ENCODE data around the gene SLC25A46. TPM values are rescaled to one million over a fixed set of nuclear protein-coding genes. Genes with fewer than 3 reads are reported as not detected.

The SLC25A46 gene
- total and polyA plus RNA-seq, 2 of the 8 experiments (the other 6 are each of a cell fraction or from before 2014, with no cell fraction given) = 10.6 to 21.7 TPM

GRCh38 chr5:110752953-110753352 is 14.1 kb downstream of the SLC25A46 start:
- no peaks in the 10 kb centered on the region for H3K4me1 ChIP-seq (replicated peaks in 1 of 4; ENCODE audit: control insufficient read depth in 3 of 4, insufficient read depth in 4 of 4, low read length in 3 of 4)
- no peak overlapping the region for H3K23ac ChIP-seq (ENCODE audit: insufficient read length)
- H2BK120ac ChIP-seq (replicated peaks; ENCODE audit: low read depth, low read length) = no peak overlapping the region
- H3K14ac ChIP-seq (ENCODE audit: insufficient read length) = no peak overlapping the region
- no peak overlapping the region for H2BK12ac ChIP-seq (ENCODE audit: low read depth, low read length)
- no peak for DNase-seq (ENCODE audit: low read depth in 1 of 2, low spot score in 2 of 2)
- no peak for FAIRE-seq
- ChIA-PET CTCF (ENCODE audit: partially characterized antibody) (no interaction called here), POLR2A (ENCODE audit: partially characterized antibody) (no interaction called here)
- no peak overlapping the region for H3K4me3 ChIP-seq (ENCODE audit: extremely low read depth in 1 of 4, insufficient read depth in 2 of 4, low read depth in 3 of 4, low read length in 4 of 4)
- H4K91ac ChIP-seq (replicated peaks; ENCODE audit: insufficient read length, low read length) = no peak overlapping the region
- no peaks in the 10 kb centered on the region for H3K23me2 ChIP-seq (ENCODE audit: low read depth, low read length)
- 92% methylated on average over 1 of the region's 1 CpG; no CpG with 5 or more reads in 1 of the 2 experiments for WGBS, 2 experiments (ENCODE audit: extremely low coverage in 1 of 2, insufficient coverage in 1 of 2, insufficient read length in 1 of 2, insufficient replicate concordance in 2 of 2, low coverage in 1 of 2, low lambda C conversion rate in 2 of 2, missing lambda C conversion rate in 1 of 2)
- H4K5ac ChIP-seq (ENCODE audit: insufficient read length, low read depth, low read length) = no peak overlapping the region
- H2BK15ac ChIP-seq (ENCODE audit: low read length) = no peak overlapping the region
- H3K56ac ChIP-seq (replicated peaks; ENCODE audit: insufficient read length, low read depth, low read length) = no peak overlapping the region
- H3K36me3 ChIP-seq (ENCODE audit: control insufficient read depth in 2 of 4, insufficient read depth in 4 of 4, low read length in 3 of 4) = peaks cover 0 to 10% (median 0%) of the 10 kb centered on the region in 4 experiments; a peak in 2 of 8 replicates
- H3K79me2 ChIP-seq (ENCODE audit: control insufficient read depth in 1 of 2, insufficient read depth in 2 of 2, low read length in 2 of 2) = no peaks in the 10 kb centered on the region
- no peak overlapping the region for H2BK20ac ChIP-seq (ENCODE audit: low read length)
- H4K20me1 ChIP-seq (replicated peaks in 1 of 2; ENCODE audit: control insufficient read depth in 1 of 2, insufficient read depth in 2 of 2, low read length in 2 of 2) = no peaks in the 10 kb centered on the region
- H4K8ac ChIP-seq (ENCODE audit: extremely low read depth, insufficient read depth, low read length) = no peak overlapping the region
- H2AK5ac ChIP-seq (ENCODE audit: low read depth, low read length) = no peak overlapping the region
- H3K18ac ChIP-seq (ENCODE audit: extremely low read depth, low read length) = no peak overlapping the region
- no peaks in the 10 kb centered on the region for H3K79me1 ChIP-seq (ENCODE audit: low read depth, low read length)
- no peak overlapping the region for H3K4me2 ChIP-seq (ENCODE audit: insufficient read depth in 1 of 2, low read depth in 2 of 2, low read length in 2 of 2)
- no peak overlapping the region for H3K9ac ChIP-seq (replicated peaks in 1 of 4; ENCODE audit: extremely low read depth in 1 of 4, low read depth in 3 of 4, low read length in 3 of 4)
- H2AFZ ChIP-seq (ENCODE audit: low read length) = no peak overlapping the region
- H3K9me3 ChIP-seq (ENCODE audit: insufficient read depth in 2 of 2, low read depth in 1 of 2, low read length in 1 of 2) = no peaks in the 10 kb centered on the region
- H3K4ac ChIP-seq (replicated peaks; ENCODE audit: insufficient read length, low read depth, low read length) = no peak overlapping the region
- no peaks in the 10 kb centered on the region for H3K27me3 ChIP-seq (replicated peaks in 1 of 4; ENCODE audit: control insufficient read depth in 3 of 4, extremely low read depth in 1 of 4, insufficient read depth in 3 of 4, low read length in 3 of 4)
- no peak overlapping the region for H3K27ac ChIP-seq (ENCODE audit: low read depth, low read length)
- no peak overlapping the region for H2BK5ac ChIP-seq (ENCODE audit: low read depth, low read length)
- no peak for TF ChIP-seq E2F6 (IDR thresholded peaks at IDR 0.05)
- no peak for TF ChIP-seq CTBP2 (IDR thresholded peaks at IDR 0.05; ENCODE audit: borderline replicate concordance, insufficient read depth, insufficient read length, low read length)
- no peak for TF ChIP-seq ATF2 (IDR thresholded peaks at IDR 0.05; ENCODE audit: low read length)
- TF ChIP-seq CTCF (IDR thresholded peaks at IDR 0.05; ENCODE audit: control extremely low read depth in 1 of 3, insufficient read depth in 1 of 3, low read depth in 1 of 3, low read length in 3 of 3) = no peak
- no peak for TF ChIP-seq SUZ12 (IDR thresholded peaks at IDR 0.05; ENCODE audit: low read length)
- no peak for TF ChIP-seq SP1 (IDR thresholded peaks at IDR 0.05; ENCODE audit: low read depth, low read length)
- no peak for TF ChIP-seq POLR2A (IDR thresholded peaks at IDR 0.05; ENCODE audit: control extremely low read depth in 1 of 2, low read depth in 2 of 2, low read length in 2 of 2)
- no peak for TF ChIP-seq CEBPB (IDR thresholded peaks at IDR 0.05; ENCODE audit: low read depth, low read length)
- TF ChIP-seq ASH2L (IDR thresholded peaks at IDR 0.05; ENCODE audit: low read length) = no peak
- TF ChIP-seq HDAC6 (IDR thresholded peaks at IDR 0.05; ENCODE audit: low read depth, low read length) = no peak
